Lower leg skin (tissue), 4 donors: ENCODE data around the gene LDB3. TPM values are rescaled to one million over a fixed set of nuclear protein-coding genes. Genes with fewer than 3 reads are reported as not detected.
A peak's percentile ranks its signal among the peaks of the same experiment; 100 is the strongest.

ENCODE experiments used
- DNase-seq, 2 donors: peaks; one replicate each; pipeline ENCODE4 v3.0.0-alpha.2; 2019; ENCODE audit warnings: low spot score in 2 of 2
- H3K4me3 ChIP-seq: fragments of 200-600 bp; sonication (generic); 2 replicates; pipeline ENCODE4 v1.5.1; 2017; ENCODE audit warnings: mild to moderate bottlenecking, low read depth; ENCODE audit not compliant: poor library complexity, severe bottlenecking
- CTCF ChIP-seq, 3 donors: fragments of 450-650 bp; IDR thresholded peaks; one replicate each; pipeline ENCODE4 v1.5.1; 2016; ENCODE audit warnings: antibody characterized with exemption in 3 of 3, mild to moderate bottlenecking in 3 of 3, moderate library complexity in 2 of 3
- POLR2A ChIP-seq, 2 donors: fragments of 450-650 bp; IDR thresholded peaks; one replicate each; pipeline ENCODE4 v1.6.1; 2016 to 2017; ENCODE audit warnings: antibody characterized with exemption in 2 of 2, mild to moderate bottlenecking in 1 of 2, moderate library complexity in 1 of 2
- WGBS, 2 donors: methylation state at CpG; one replicate each; pipeline ENCODE4 v1.1.5; 2018; 5-methylcytosine and 5-hydroxymethylcytosine counted together
- intact Hi-C: fragments of 100-400 bp; cut with DNase I; formaldehyde crosslinking; loops from one replicate; pipeline ENCODE4 v1.15.0; 2023; ENCODE audit warnings: low total_unique reads
- total RNA-seq, 4 donors: library from RNA; depleted of rRNA; stranded (reverse); fragments of >200 nt; gene quantifications; one replicate each; pipeline ENCODE4 v1.1.0, GENCODE V29; 2016

Gene LDB3
- total RNA-seq, 4 donors from 2014 or later = 0.46 to 2.9 (median 0.83) TPM

DNA sequence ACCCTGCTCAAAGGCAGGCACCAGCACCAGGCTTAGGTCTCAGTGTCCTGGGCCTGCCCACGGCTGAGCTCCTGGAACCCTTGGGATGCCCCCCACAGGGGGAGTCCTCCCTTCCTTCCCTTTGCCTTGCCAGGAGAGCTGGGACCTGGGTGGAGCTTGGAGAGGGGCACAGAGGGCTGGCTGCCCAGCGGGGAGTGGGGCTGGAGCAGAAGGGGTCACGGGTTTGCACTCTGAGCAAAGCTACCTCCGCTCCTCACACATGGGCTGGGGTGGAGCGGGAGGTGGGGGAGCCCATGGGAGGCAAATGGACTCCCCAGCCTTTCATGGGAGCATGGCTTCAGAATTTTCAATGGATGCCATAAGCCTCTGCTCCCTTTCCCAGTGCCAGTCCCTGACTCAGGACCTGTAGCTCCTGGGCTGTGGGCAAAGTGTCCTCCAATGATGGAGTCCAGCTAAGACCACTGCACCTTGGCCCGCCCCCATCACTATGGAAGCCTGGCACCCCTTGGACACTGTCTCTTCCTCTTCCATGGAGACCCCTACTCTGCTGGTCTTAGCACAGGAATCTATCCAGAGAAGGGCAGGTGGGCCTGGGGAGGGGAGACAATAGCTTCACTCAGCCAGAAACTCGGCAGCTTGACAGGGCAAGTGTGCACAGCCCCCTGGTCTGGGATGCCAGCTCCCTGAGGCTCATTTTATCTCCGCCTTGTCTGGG lies 39.9 kb downstream of the LDB3 start:
- intact Hi-C loops = no loop called here
- WGBS, 2 donors = 81 to 92% methylated on average over 8 of the region's 8 CpGs

DNA sequence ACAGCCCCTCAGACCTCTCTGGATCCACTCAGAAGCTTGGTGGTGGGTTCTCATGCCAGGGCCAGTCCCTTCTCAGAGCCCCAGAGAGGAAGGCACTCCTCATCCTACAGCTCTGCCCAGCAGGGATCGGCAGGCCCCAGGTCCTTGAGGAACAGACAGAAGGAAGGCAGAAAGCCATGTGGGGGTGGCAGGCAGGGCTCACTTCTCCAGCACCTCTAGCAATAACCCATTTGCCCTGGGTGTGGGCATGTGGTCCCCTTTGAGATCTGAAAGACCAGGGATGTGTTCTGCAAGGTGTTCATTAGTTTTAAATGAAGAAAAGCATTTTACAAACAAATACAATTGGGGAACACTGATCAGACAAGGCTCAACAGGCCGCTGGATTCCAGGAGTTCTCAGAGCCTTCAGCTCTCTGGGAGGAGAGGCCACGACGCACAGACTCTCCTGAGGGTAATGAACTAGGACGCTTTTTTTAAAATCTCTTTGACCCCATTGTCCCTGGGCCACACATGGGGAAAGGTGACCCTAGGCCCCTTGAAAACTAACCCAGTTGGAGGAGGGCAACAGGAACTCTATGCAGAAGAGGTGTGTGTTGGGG lies 40.6 kb downstream of the LDB3 start:
- intact Hi-C loops = no loop called here
- TF ChIP-seq CTCF (IDR thresholded peaks at IDR 0.05) (no peak), POLR2A (IDR thresholded peaks at IDR 0.05) (no peak)
- H3K4me3 ChIP-seq = no peak overlapping the region
- WGBS, 2 donors = 62 to 64% methylated on average over 5 of the region's 5 CpGs
- DNase-seq = no peak

More for the DNA sequence above, 39.9 kb downstream of the LDB3 start:
- TF ChIP-seq CTCF (IDR thresholded peaks at IDR 0.05) (no peak), POLR2A (IDR thresholded peaks at IDR 0.05) (no peak)
- DNase-seq = no peak
- H3K4me3 ChIP-seq = no peak overlapping the region

DNA sequence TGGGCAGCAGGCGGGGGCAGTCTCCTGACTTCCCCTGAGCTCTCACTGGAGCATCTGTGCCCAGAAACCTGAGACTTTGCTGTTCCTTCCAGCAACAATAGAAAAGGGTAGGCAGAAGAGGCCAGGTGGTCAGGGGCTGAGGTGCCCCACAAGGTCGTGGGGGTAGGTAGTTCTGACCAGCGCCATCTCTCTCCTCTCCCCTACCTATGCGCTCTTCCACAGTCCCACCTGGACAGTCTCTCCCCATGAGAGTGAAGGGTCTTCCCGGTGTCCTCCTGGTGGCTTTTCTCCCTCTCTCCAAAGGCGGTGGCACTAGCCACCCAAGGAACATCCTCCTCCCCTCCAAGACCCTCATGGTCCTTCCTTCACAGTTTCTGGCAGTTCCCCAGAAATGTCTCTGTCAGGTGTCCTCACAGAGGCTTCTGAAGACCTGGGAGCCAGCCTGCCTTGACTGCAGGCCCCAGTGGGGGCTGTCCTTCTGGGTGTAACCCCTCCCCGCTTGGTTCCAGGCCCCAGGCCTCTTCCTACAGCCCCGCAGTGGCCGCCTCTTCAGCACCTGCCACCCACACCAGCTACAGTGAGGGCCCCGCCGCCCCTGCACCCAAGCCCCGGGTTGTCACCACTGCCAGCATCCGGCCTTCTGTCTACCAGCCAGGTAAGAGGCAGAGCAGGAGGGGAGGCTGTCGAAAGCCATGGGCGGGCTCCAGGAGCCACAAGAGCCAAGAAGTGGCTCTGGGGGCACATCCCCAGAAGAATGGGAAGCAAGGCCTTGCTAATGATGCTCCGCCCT lies 41.3 kb downstream of the LDB3 start:
- H3K4me3 ChIP-seq = no peak overlapping the region
- TF ChIP-seq CTCF (IDR thresholded peaks at IDR 0.05) (no peak), POLR2A (IDR thresholded peaks at IDR 0.05) (no peak)
- intact Hi-C loops = no loop called here
- WGBS, 2 donors = 95 to 97% methylated on average over 16 of the region's 16 CpGs
- DNase-seq = no peak

- peak; percentile 81 to 96 for DNase-seq
- TF ChIP-seq POLR2A (IDR thresholded peaks at IDR 0.05) (peak in 1 of 2 donors; percentile 45), CTCF (IDR thresholded peaks at IDR 0.05) (no peak)
- intact Hi-C loops = no loop called here
- H3K4me3 ChIP-seq = peak overlapping the region; percentile 44
- 5 to 8% methylated on average over 21 to 22 of the region's 46 CpGs for WGBS, 2 donors
Observed at GRCh38 chr10:86710987-86711512, 42.7 kb downstream of the LDB3 start.

GRCh38 chr10:86711513-86712316 lies 43.4 kb downstream of the LDB3 start:
- intact Hi-C loops = no loop called here
- 1 to 3% methylated on average over 33 to 39 of the region's 82 CpGs for WGBS, 2 donors
- H3K4me3 ChIP-seq = peak overlapping the region; percentile 44
- no peak for TF ChIP-seq POLR2A (IDR thresholded peaks at IDR 0.05)
- TF ChIP-seq CTCF (IDR thresholded peaks at IDR 0.05) = no peak
- peak; percentile 37 to 92 for DNase-seq
